ENCODE data around the gene CHN2. TPM values are rescaled to one million over a fixed set of nuclear protein-coding genes. Genes with fewer than 3 reads are reported as not detected.

Gene CHN2
- polyA plus RNA-seq, 1 of the 3 experiments (the other 2 are of a cell fraction) = 0.02 TPM

DNA sequence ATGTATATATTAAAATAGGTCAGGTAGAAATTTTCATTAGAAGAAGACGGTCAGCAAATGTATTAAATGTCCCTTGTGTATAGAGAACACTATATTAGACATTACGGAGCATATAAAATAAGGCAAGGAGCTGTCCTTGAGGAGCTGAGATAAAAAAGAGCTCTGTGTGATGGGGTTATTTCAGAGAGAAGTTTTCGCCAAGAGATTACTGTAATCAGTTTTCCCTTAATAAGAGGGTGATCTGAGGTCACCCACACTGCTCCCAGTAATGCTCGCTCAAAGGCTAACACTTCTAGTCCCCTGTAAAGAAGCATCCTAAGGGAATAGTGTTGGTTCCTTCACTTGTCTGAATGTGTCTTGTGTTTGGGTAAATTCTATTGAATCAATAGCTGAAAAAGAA lies 282.3 kb downstream of the CHN2 start:
- H3K4me3 ChIP-seq (ENCODE audit: low read depth in 2 of 2, low read length in 1 of 2) = no peak overlapping the region
- H3K4me2 ChIP-seq = no peak overlapping the region
- no peak for DNase-seq
- H3K4me1 ChIP-seq (ENCODE audit: control insufficient read depth in 1 of 2, insufficient read depth in 2 of 2, low read depth in 1 of 2, low read length in 1 of 2) = peaks cover 0 to 20% of the 10 kb centered on the region in 2 experiments; a peak in 2 of 4 replicates
- H3K27me3 ChIP-seq (ENCODE audit: insufficient read depth) = 0 out of 2 replicates have a peak, but pooled peaks cover 9% of the 10 kb centered on the region
- no peaks in the 10 kb centered on the region for H4K20me1 ChIP-seq (ENCODE audit: insufficient read depth)
- no peak overlapping the region for H3K27ac ChIP-seq (ENCODE audit: low read depth in 2 of 2, low read length in 1 of 2)
- H3K36me3 ChIP-seq (replicated peaks in 1 of 2; ENCODE audit: control insufficient read depth in 1 of 2, insufficient read depth in 2 of 2, low read length in 1 of 2) = no peaks in the 10 kb centered on the region
- WGBS (ENCODE audit: low lambda C conversion rate) = 60% methylated on average over 4 of the region's 4 CpGs
- H3K79me2 ChIP-seq (ENCODE audit: insufficient read depth) = no peaks in the 10 kb centered on the region
- no peak overlapping the region for H3K9ac ChIP-seq
- H3F3A ChIP-seq (replicated peaks; ENCODE audit: insufficient read depth) = no peaks in the 10 kb centered on the region
- no peaks in the 10 kb centered on the region for H3K9me2 ChIP-seq
- H2AFZ ChIP-seq (ENCODE audit: low read depth) = no peak overlapping the region
- ChIA-PET CTCF (no interaction called here), POLR2A (no interaction called here)
- TF ChIP-seq EP300 (IDR thresholded peaks at IDR 0.05; ENCODE audit: borderline replicate concordance in 1 of 2, low read depth in 1 of 2, low read length in 1 of 2) = no peak
- TF ChIP-seq SMC3 (IDR thresholded peaks at IDR 0.05; ENCODE audit: low read depth, low read length) = no peak
- TF ChIP-seq NRF1 (IDR thresholded peaks at IDR 0.05; ENCODE audit: low read depth, low read length) = no peak
- TF ChIP-seq, protein P1, sequence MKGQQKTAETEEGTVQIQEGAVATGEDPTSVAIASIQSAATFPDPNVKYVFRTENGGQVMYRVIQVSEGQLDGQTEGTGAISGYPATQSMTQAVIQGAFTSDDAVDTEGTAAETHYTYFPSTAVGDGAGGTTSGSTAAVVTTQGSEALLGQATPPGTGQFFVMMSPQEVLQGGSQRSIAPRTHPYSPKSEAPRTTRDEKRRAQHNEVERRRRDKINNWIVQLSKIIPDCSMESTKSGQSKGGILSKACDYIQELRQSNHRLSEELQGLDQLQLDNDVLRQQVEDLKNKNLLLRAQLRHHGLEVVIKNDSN (IDR thresholded peaks at IDR 0.05; ENCODE audit: borderline replicate concordance, low read depth) = no peak
- no peak for TF ChIP-seq RAD21 (IDR thresholded peaks at IDR 0.05; ENCODE audit: low read length)
- TF ChIP-seq JUND (IDR thresholded peaks at IDR 0.05) = no peak
- no peak for TF ChIP-seq RCOR1 (IDR thresholded peaks at IDR 0.05; ENCODE audit: low read length)
- TF ChIP-seq TEAD4 (IDR thresholded peaks at IDR 0.05; ENCODE audit: borderline replicate concordance, insufficient read depth) = no peak
- TF ChIP-seq EZH2phosphoT487 (IDR thresholded peaks at IDR 0.05; ENCODE audit: borderline replicate concordance, low read depth) = no peak
- TF ChIP-seq CHD2 (IDR thresholded peaks at IDR 0.05; ENCODE audit: low read length, partially characterized antibody) = no peak
- TF ChIP-seq, protein P2, sequence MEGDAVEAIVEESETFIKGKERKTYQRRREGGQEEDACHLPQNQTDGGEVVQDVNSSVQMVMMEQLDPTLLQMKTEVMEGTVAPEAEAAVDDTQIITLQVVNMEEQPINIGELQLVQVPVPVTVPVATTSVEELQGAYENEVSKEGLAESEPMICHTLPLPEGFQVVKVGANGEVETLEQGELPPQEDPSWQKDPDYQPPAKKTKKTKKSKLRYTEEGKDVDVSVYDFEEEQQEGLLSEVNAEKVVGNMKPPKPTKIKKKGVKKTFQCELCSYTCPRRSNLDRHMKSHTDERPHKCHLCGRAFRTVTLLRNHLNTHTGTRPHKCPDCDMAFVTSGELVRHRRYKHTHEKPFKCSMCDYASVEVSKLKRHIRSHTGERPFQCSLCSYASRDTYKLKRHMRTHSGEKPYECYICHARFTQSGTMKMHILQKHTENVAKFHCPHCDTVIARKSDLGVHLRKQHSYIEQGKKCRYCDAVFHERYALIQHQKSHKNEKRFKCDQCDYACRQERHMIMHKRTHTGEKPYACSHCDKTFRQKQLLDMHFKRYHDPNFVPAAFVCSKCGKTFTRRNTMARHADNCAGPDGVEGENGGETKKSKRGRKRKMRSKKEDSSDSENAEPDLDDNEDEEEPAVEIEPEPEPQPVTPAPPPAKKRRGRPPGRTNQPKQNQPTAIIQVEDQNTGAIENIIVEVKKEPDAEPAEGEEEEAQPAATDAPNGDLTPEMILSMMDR (IDR thresholded peaks at IDR 0.05) = no peak
- no peak for TF ChIP-seq TCF12 (IDR thresholded peaks at IDR 0.05)
- no peak for TF ChIP-seq TAF1 (IDR thresholded peaks at IDR 0.05; ENCODE audit: borderline replicate concordance, low read depth, low read length)
- no peak for TF ChIP-seq MXI1 (IDR thresholded peaks at IDR 0.05; ENCODE audit: low read depth, low read length)
- no peak for TF ChIP-seq SIN3A (IDR thresholded peaks at IDR 0.05; ENCODE audit: borderline replicate concordance, low read depth, low read length)
- H3K9me3 ChIP-seq = no peaks in the 10 kb centered on the region

DNA sequence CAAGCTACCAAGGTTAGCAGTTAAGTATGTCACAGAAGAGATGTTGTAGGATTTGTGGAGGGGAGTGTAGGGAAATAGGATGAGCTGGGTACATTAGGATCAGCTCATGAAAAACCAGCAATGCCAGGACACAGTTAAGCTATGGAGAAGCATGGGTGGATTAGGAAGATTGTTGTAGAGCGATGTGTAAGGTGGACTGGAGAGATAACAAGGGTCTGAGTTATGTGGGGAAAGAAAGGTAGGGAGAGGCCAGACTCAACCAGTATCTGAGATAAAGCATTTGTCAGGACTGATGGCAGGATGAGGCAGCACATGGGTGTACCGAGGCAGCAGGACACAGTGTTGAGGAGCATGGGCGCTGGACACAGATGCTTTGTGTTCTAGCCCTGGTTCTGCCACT lies 283.7 kb downstream of the CHN2 start:
- H3K27me3 ChIP-seq (ENCODE audit: insufficient read depth) = no peaks in the 10 kb centered on the region
- H2AFZ ChIP-seq (ENCODE audit: low read depth) = no peak overlapping the region
- H3K4me1 ChIP-seq (ENCODE audit: control insufficient read depth in 1 of 2, insufficient read depth in 2 of 2, low read depth in 1 of 2, low read length in 1 of 2) = peaks cover 0 to 22% of the 10 kb centered on the region in 2 experiments; a peak in 2 of 4 replicates
- H3K4me3 ChIP-seq (ENCODE audit: low read depth in 2 of 2, low read length in 1 of 2) = no peak overlapping the region
- H4K20me1 ChIP-seq (ENCODE audit: insufficient read depth) = no peaks in the 10 kb centered on the region
- ChIA-PET POLR2A (no interaction called here), CTCF (interaction anchor here (1.0 to 1.4 kb wide), 4 partner anchors 10 to 288 kb away, joined by 3 to 4 read pairs (median 4); no protein-coding TSS in a partner anchor)
- no peak overlapping the region for H3K27ac ChIP-seq (ENCODE audit: low read depth in 2 of 2, low read length in 1 of 2)
- H3K9me2 ChIP-seq = no peaks in the 10 kb centered on the region
- H3K79me2 ChIP-seq (ENCODE audit: insufficient read depth) = no peaks in the 10 kb centered on the region
- H3K4me2 ChIP-seq = no peak overlapping the region
- H3K9me3 ChIP-seq = no peaks in the 10 kb centered on the region
- TF ChIP-seq TCF12 (IDR thresholded peaks at IDR 0.05) = no peak
- H3K9ac ChIP-seq = no peak overlapping the region
- 74% methylated on average over 3 of the region's 3 CpGs for WGBS (ENCODE audit: low lambda C conversion rate)
- no peaks in the 10 kb centered on the region for H3F3A ChIP-seq (replicated peaks; ENCODE audit: insufficient read depth)
- H3K36me3 ChIP-seq (replicated peaks in 1 of 2; ENCODE audit: control insufficient read depth in 1 of 2, insufficient read depth in 2 of 2, low read length in 1 of 2) = no peaks in the 10 kb centered on the region
- DNase-seq = no peak
